ENCODE results near the gene LDB2. TPM values are rescaled to one million over a fixed set of nuclear protein-coding genes. Genes with fewer than 3 reads are reported as not detected.

LDB2 gene
- total and polyA plus RNA-seq, 2 donors from 2014 or later = 26.9 to 59.9 TPM

DNA sequence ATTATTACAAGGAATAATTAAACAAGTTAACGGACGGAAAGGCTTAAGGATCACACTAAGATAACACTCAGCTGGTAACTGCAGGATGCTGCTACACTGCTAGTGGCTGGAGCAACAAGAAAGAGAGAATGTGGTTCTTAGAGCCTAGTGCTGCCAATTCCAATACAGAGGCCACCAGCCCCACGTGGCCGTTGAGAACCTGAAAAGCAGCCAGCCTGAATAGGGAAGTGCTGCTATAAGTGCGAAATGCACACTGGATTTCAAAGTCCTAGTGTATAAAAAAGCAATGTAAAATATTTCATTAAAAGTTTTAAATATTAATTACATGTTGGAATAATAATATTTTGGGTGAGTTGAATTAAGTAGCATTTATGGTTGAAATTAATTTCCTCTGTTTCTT, 414.9 kb downstream of the LDB2 start:
- Histone ChIP-seq H3K9ac (ENCODE audit: low read length in 3 of 3) (no peak overlapping the region), H3K27ac (ENCODE audit: low read depth in 2 of 2, low read length in 2 of 2) (no peak overlapping the region), H3K27me3 (ENCODE audit: control insufficient read depth, insufficient read depth, low read length) (no peaks in the 10 kb centered on the region), H3K36me3 (ENCODE audit: control insufficient read depth in 2 of 3, insufficient read depth in 3 of 3, low read length in 3 of 3) (no peaks in the 10 kb centered on the region), H3K4me1 (ENCODE audit: control insufficient read depth in 2 of 3, insufficient read depth in 2 of 3, low read depth in 1 of 3, low read length in 3 of 3) (peaks cover 0 to 4% (median 0%) of the 10 kb centered on the region in 3 donors), H3K4me3 (ENCODE audit: low read length in 3 of 3) (no peak overlapping the region), H3K9me3 (ENCODE audit: control insufficient read depth in 2 of 3, insufficient read depth in 1 of 3, low read length in 3 of 3) (no peaks in the 10 kb centered on the region)
- TF ChIP-seq, protein P1, sequence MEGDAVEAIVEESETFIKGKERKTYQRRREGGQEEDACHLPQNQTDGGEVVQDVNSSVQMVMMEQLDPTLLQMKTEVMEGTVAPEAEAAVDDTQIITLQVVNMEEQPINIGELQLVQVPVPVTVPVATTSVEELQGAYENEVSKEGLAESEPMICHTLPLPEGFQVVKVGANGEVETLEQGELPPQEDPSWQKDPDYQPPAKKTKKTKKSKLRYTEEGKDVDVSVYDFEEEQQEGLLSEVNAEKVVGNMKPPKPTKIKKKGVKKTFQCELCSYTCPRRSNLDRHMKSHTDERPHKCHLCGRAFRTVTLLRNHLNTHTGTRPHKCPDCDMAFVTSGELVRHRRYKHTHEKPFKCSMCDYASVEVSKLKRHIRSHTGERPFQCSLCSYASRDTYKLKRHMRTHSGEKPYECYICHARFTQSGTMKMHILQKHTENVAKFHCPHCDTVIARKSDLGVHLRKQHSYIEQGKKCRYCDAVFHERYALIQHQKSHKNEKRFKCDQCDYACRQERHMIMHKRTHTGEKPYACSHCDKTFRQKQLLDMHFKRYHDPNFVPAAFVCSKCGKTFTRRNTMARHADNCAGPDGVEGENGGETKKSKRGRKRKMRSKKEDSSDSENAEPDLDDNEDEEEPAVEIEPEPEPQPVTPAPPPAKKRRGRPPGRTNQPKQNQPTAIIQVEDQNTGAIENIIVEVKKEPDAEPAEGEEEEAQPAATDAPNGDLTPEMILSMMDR (IDR thresholded peaks at IDR 0.05; ENCODE audit: borderline replicate concordance, extremely low read depth, insufficient read depth) = no peak
- intact Hi-C loops (cut with DNase I) = no loop called here
- no peak for FAIRE-seq
- no peak for DNase-seq

DNA sequence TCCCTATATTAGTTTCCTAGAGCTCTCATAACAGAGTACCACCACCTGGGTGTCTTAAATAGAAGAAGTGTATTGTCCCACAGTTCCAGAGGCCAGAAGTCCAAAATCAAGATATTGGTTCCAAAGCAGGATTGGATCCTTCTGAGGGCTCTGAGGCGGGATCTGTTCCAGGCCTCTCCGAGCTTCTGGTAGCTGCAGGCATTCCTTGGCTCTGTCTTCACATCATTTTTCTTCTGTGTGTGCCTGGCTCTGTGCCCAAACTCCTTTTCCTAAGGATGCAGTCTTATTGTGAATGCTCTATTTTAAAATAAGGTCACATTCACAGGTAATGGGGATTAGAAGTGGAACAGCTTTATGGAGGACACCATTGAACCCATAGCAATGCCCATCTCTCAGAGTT, 418.4 kb downstream of the LDB2 start:
- FAIRE-seq = no peak
- peak in 1 of 5 donors; percentile 43 for DNase-seq
- Histone ChIP-seq H3K4me1 (ENCODE audit: control insufficient read depth in 2 of 3, insufficient read depth in 2 of 3, low read depth in 1 of 3, low read length in 3 of 3) (peaks cover 0 to 4% (median 0%) of the 10 kb centered on the region in 3 donors), H3K36me3 (ENCODE audit: control insufficient read depth in 2 of 3, insufficient read depth in 3 of 3, low read length in 3 of 3) (no peaks in the 10 kb centered on the region), H3K4me3 (ENCODE audit: low read length in 3 of 3) (no peak overlapping the region), H3K9ac (ENCODE audit: low read length in 3 of 3) (no peak overlapping the region), H3K27me3 (ENCODE audit: control insufficient read depth, insufficient read depth, low read length) (no peaks in the 10 kb centered on the region), H3K9me3 (ENCODE audit: control insufficient read depth in 2 of 3, insufficient read depth in 1 of 3, low read length in 3 of 3) (no peaks in the 10 kb centered on the region), H3K27ac (ENCODE audit: low read depth in 2 of 2, low read length in 2 of 2) (no peak overlapping the region)
- intact Hi-C loops (cut with DNase I) = no loop called here
- TF ChIP-seq, protein P1 (IDR thresholded peaks at IDR 0.05; ENCODE audit: borderline replicate concordance, extremely low read depth, insufficient read depth) = no peak

DNA sequence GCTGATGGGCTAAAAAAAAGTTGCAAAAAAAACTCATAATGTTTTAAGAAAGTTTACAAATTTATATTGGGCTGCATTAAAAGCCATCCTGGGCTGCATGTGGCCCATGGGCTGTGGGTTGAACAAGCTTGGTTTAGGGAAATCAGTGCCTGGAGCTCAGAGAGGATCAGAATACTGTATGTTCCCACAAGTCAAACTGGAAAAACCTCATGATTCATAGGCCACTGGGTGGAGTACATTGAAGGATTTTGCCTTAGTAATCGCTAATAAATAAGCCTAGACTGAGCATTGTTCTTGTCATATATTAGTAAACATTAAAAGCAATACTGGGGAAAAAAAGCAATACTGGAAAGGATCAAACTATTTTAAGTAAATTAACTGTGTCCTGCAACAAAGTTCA, 425.9 kb downstream of the LDB2 start:
- Histone ChIP-seq H3K4me3 (ENCODE audit: low read length in 3 of 3) (no peak overlapping the region), H3K36me3 (ENCODE audit: control insufficient read depth in 2 of 3, insufficient read depth in 3 of 3, low read length in 3 of 3) (no peaks in the 10 kb centered on the region), H3K9ac (ENCODE audit: low read length in 3 of 3) (no peak overlapping the region), H3K4me1 (ENCODE audit: control insufficient read depth in 2 of 3, insufficient read depth in 2 of 3, low read depth in 1 of 3, low read length in 3 of 3) (no peaks in the 10 kb centered on the region), H3K27ac (ENCODE audit: low read depth in 2 of 2, low read length in 2 of 2) (no peak overlapping the region), H3K27me3 (ENCODE audit: control insufficient read depth, insufficient read depth, low read length) (no peaks in the 10 kb centered on the region), H3K9me3 (ENCODE audit: control insufficient read depth in 2 of 3, insufficient read depth in 1 of 3, low read length in 3 of 3) (peaks cover 0 to 12% (median 0%) of the 10 kb centered on the region in 3 donors)
- FAIRE-seq (no peak), DNase-seq (no peak)
- TF ChIP-seq, protein P1 (IDR thresholded peaks at IDR 0.05; ENCODE audit: borderline replicate concordance, extremely low read depth, insufficient read depth) = no peak
- intact Hi-C loops (cut with DNase I) = no loop called here

DNA sequence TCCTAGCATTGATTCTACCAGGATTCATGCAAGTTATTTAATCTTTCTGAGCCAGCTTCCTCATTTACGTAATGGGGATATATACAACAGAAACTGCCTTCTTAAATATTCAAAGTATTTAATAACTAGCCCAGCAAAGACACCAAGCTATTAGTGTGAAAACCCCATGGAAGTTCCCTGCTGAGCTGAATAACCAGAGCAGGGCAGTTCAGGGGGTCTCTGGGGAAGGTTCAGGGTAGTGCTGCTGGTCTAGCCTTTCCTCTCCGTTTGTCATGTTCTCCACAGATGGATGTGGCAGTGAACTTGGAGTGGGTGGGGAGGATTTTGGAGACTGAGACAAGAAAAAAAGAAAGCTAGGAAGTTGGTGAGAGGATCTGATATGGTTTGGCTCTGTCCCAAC, 431.4 kb downstream of the LDB2 start:
- no peaks in the 10 kb centered on the region for H3K9me3 ChIP-seq (ENCODE audit: control insufficient read depth in 2 of 3, insufficient read depth in 1 of 3, low read length in 3 of 3)
- H3K9ac ChIP-seq (ENCODE audit: low read length in 3 of 3) = no peak overlapping the region
- H3K27ac ChIP-seq (ENCODE audit: low read depth in 2 of 2, low read length in 2 of 2) = no peak overlapping the region
- no peak for FAIRE-seq
- no peaks in the 10 kb centered on the region for H3K27me3 ChIP-seq (ENCODE audit: control insufficient read depth, insufficient read depth, low read length)
- TF ChIP-seq, protein P1 (IDR thresholded peaks at IDR 0.05; ENCODE audit: borderline replicate concordance, extremely low read depth, insufficient read depth) = no peak
- intact Hi-C loops (cut with DNase I) = no loop called here
- no peak for DNase-seq
- H3K4me3 ChIP-seq (ENCODE audit: low read length in 3 of 3) = no peak overlapping the region
- no peaks in the 10 kb centered on the region for H3K36me3 ChIP-seq (ENCODE audit: control insufficient read depth in 2 of 3, insufficient read depth in 3 of 3, low read length in 3 of 3)
- H3K4me1 ChIP-seq (ENCODE audit: control insufficient read depth in 2 of 3, insufficient read depth in 2 of 3, low read depth in 1 of 3, low read length in 3 of 3) = peaks cover 0 to 7% (median 0%) of the 10 kb centered on the region in 3 donors

Data from kidney (tissue), 14 donors.